NCI-H1694 (cell line): ENCODE measurements around the gene SCAANT1.

ENCODE experiments used
- DNase-seq: peaks from one replicate; lab custom pipeline; 2025; lab: John Stamatoyannopoulos, UW

Gene SCAANT1

GRCh38 chr3:63900459-63900858 is 11.7 kb downstream of the SCAANT1 start:
- no peak for DNase-seq

GRCh38 chr3:63900010-63900409 is 12.2 kb downstream of the SCAANT1 start:
- no peak for DNase-seq

GRCh38 chr3:63896332-63897030 is 15.7 kb downstream of the SCAANT1 start:
- DNase-seq, result no peak

GRCh38 chr3:63895422-63896189 is 16.6 kb downstream of the SCAANT1 start:
- DNase-seq, result no peak

GRCh38 chr3:63892773-63893352 is 19.3 kb downstream of the SCAANT1 start:
- DNase-seq, result no peak

GRCh38 chr3:63891518-63891917 is 20.7 kb downstream of the SCAANT1 start:
- no peak for DNase-seq

- no peak for DNase-seq
Measured at GRCh38 chr3:63886858-63887257, 25.3 kb downstream of the SCAANT1 start.

- DNase-seq, result no peak
Measured at GRCh38 chr3:63880653-63881052, 31.5 kb downstream of the SCAANT1 start.

- no peak for DNase-seq
Measured at GRCh38 chr3:63878394-63879060, 33.7 kb downstream of the SCAANT1 start.

GRCh38 chr3:63877737-63878393 is 34.3 kb downstream of the SCAANT1 start:
- DNase-seq, result no peak

GRCh38 chr3:63876260-63876659 is 35.9 kb downstream of the SCAANT1 start:
- DNase-seq, result no peak

GRCh38 chr3:63875510-63875909 is 36.7 kb downstream of the SCAANT1 start:
- DNase-seq, result no peak

GRCh38 chr3:63874769-63875168 is 37.4 kb downstream of the SCAANT1 start:
- no peak for DNase-seq

GRCh38 chr3:63872135-63872924 is 39.9 kb downstream of the SCAANT1 start:
- DNase-seq, result no peak

- no peak for DNase-seq
Measured at GRCh38 chr3:63870615-63871005, 41.6 kb downstream of the SCAANT1 start.

GRCh38 chr3:63869940-63870614 is 42.1 kb downstream of the SCAANT1 start:
- no peak for DNase-seq

- DNase-seq, result no peak
Measured at GRCh38 chr3:63867225-63867624, 45.0 kb downstream of the SCAANT1 start.

GRCh38 chr3:63864965-63865327 is 47.2 kb downstream of the SCAANT1 start:
- DNase-seq, result no peak

GRCh38 chr3:63864008-63864964 is 47.9 kb downstream of the SCAANT1 start:
- no peak for DNase-seq
